Sciatic nerve (tissue), 2 donors: ENCODE results near the gene LBX1. TPM values are rescaled to one million over a fixed set of nuclear protein-coding genes. Genes with fewer than 3 reads are reported as not detected.

ENCODE experiments used
- ATAC-seq: fragments of 200-7000 bp; cut with Tn5 transposase; one replicate; pipeline ENCODE4 v1.9.1; 2020; ENCODE audit warnings: mild to moderate bottlenecking, moderate library complexity
- DNase-seq: peaks from one replicate; pipeline ENCODE4 v3.0.0-alpha.2; 2020; ENCODE audit warnings: low spot score
- intact Hi-C: fragments of 100-400 bp; cut with DNase I; formaldehyde crosslinking; loops from one replicate; pipeline ENCODE4 v1.14.2; 2022
- total RNA-seq: library from RNA; stranded (reverse); fragmentation: NEBNext Ultra II Directional; extraction: Animal tissue kit (Norgen Biotek cat#: 25700); gene quantifications from one replicate; pipeline ENCODE4 v1.2.1, GENCODE V29; 2021
- donor health status: DM: no; HTN: no; CAD: no.
- donor health status: DM: no; HTN: no; CAD: no.

Gene LBX1, protein sequence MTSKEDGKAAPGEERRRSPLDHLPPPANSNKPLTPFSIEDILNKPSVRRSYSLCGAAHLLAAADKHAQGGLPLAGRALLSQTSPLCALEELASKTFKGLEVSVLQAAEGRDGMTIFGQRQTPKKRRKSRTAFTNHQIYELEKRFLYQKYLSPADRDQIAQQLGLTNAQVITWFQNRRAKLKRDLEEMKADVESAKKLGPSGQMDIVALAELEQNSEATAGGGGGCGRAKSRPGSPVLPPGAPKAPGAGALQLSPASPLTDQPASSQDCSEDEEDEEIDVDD
- not detected for total RNA-seq

DNA sequence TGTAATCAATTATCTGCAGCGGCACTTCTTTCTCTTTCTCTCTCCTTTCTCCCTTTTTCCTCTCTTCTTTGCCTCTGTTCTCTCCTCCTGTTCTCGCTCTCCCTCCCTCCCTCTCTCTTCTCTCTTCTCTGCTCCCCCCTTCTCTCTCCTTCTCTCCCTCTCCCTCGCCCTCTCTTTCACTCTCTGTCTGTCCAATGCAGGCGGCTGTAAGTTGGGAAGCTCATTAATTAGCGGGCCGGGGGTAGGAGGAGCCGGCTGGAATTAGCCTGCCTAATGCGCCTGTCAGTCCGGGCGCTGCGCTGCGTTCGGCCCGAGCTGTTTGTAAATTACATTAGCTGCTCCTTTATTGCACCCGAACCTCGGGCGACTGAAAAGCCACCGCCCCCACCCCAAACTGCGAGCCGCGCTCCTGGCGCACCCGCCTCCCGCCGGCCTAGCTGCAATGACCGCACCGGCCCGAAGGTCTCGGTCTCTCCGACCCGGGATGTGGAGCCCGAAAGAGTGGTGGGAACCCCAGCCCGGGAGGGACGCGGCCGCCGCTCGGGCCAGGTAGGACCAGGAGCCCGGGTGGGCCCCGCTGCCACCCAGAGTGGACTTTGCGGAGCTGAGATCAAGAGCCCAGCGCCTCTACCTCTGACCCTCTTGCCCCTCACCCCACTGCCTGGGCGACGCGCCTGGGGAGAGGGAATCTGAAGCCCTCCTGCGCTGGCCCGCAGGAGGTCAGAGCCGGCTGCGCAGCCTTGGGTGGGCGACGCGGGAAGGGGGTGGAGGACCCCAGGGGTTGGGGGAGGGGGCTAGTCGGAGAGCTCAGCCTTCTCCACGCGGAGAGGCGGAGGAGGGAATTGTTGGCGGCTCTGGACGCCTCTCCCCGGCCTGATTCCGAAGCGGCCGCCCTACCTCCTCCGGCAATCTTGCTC lies at the start of gene LBX1:
Gene LBX1, minus strand, starts transcription at position 198 of the 917 bp plus-strand sequence. CDS start 648 bp downstream, outside the sequence.
- no peak for ATAC-seq
- intact Hi-C loops: no loop called here
- no peak for DNase-seq

DNA sequence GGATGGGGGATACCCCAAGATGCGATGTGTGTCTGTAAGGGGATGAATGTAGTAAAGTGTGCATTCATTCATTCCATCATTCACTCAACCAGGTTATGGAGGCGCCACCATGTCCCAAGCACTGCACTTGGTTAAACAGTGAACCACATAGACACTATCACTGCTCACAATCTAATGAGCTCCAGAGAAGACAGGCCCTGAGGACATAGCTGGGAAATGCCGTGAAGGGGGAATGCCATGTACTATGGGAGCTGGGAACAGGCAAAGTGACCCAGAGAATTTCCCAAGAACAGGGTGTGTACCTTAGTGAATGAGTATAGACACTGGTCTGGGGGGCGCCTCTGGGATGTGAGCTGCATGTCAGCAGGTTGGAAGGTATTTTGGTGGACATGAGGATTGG lies 44.5 kb upstream of the LBX1 start:
- DNase-seq (no peak), ATAC-seq (no peak)
- intact Hi-C loops: no loop called here

DNA sequence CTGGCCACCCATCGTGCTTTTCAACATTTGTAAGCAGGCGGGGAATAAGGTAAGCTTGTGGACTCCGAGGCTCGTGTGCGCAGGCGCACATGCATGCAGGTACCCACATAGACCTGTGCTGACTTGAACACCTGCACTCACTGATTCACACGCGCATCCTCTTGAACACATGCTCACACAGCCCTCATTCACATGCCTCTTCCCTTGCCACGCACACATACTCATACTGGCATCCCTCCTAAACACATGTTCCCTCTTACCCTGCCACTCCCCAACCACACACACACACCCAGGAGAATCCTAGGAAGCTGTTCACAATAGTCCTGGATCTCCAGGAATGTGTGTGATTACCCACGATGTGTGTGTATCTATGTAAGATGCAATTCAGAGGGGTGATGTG lies 44.1 kb upstream of the LBX1 start:
- DNase-seq: no peak
- intact Hi-C loops: no loop called here
- no peak for ATAC-seq

DNA sequence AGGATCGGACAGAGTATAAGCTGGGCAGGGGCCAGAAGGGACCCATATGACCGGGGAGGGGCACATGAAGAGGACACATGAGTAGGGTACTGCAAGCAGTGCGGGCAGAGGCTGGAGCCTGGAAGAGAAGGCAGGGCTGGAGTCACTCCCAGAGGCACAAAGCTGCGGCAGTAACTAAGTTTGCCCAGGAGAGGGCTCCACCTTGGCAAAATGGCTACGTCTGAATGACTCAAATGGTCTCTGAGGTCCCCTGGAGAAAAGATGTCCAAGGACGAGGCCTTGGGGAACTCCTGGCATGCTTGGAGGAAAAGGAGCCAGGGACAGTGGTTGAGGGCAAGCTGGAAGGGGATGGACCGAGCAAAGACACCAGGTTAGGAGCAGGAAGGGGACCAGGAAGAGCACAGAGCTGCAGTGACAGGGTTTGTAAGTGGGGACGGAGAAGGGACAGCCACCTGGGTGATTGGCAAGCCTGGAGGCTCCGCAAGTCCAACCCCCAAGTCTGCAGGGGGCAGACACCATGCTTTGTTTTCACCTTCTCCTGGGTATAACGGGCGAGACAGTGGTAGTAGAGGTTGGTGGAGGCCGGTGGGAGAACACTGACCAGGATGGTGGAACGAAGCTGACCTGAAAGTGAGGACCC lies 43.1 kb upstream of the LBX1 start:
- intact Hi-C loops: no loop called here
- DNase-seq (no peak), ATAC-seq (peak; percentile 65)

DNA sequence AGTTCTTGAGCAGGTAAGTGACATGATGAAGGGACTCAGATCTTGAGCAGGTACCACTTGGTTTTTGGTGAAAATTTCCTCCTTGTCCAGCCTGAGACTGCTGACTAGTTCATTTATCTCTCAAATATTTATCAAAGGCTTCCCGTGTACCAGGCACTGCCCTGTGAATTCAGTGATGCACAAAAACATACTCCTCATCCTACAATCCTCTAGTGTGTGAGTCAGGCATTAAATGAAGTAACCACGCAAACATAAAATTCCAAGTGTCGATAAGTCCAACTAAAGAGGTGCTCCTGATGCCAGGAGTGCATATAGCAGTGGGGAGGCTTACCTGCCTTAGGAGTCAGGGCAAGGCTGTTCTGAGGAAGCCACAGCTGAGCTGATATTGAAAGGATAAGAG lies 41.5 kb upstream of the LBX1 start:
- no peak for DNase-seq
- intact Hi-C loops: no loop called here
- ATAC-seq: no peak

DNA sequence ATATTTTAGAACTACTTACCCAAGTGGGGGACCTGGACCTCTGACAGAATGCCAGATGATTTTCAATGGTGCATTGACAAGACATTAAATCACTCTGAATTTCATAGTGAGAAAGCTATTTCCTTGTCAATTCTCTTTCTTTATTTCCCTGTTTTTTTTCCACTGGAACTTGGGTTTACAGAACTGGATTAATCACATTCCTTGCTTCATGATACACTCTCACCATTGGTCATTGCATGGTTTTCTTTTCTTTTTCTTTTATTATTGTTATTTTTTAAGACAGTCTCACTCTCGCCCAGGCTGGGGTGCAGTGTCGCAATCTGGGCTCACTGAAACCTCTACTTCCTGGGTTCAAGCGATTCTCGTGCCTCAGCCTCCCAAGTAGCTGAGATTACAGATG lies 38.5 kb upstream of the LBX1 start:
- intact Hi-C loops: no loop called here
- ATAC-seq: no peak

DNA sequence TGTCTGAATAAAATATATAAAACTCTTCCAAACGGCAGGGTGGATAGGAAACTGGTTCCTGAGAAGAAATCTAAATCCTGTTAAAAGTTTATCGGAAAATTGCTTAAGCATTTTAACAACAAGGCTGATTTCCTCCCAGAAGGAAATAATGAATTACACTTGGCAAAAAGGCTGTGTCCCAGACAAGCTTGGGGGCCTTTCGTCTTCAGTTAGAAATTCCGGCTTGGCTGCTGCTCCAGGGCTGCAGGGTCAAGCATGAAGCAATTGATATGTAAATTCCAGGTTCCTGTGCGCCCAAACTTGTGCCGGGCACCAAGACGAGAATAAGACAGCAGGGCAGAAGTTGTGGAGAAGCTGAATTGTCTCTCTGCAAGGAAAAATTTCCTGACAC lies 38.0 kb upstream of the LBX1 start:
- ATAC-seq (no peak), DNase-seq (no peak)
- intact Hi-C loops: no loop called here

More for the DNA sequence above, 38.5 kb upstream of the LBX1 start:
- DNase-seq: no peak

DNA sequence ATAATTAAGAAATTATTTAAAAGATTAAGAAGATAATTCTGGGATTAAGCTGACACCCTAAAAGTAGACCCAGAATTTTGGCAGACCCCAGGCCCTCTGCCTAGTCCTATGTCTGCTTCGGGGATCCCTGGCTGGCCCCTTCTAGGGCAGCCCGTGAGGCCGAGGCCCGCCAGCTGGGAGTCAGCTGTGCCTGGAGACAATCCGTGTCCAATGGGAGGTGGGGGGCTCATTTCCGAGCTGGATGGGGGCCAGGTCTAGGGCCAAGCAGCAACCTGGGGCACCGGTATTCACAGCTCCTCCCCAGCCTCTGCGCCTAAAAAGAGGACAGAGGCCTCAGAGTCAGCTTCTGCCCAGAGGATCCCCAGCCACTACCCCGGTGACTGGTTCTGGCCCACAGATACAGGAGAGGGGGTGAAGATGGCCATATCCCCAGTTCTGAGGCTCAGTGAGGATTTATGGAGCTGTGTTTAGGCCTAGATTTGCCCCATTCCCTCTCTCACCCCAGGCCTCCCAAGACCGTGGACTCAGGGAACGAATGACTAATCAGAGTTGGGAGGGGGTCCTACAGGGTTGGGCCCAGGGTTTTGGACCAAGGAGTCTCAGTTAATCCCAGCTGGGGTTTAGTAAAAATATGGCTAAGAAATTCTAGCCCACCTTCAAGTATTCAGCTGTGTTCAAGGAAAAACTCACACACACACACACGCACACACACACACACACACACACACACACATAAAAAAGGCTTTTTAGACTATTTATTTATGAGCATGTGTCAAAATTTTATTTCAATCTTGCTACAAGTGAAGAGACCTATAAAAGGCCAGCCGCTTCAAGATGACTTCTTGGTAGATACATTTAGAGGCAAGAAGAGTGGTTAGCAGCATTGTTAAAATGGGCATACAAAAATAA lies 37.4 kb upstream of the LBX1 start:
- ATAC-seq: no peak
- intact Hi-C loops: no loop called here
- no peak for DNase-seq

DNA sequence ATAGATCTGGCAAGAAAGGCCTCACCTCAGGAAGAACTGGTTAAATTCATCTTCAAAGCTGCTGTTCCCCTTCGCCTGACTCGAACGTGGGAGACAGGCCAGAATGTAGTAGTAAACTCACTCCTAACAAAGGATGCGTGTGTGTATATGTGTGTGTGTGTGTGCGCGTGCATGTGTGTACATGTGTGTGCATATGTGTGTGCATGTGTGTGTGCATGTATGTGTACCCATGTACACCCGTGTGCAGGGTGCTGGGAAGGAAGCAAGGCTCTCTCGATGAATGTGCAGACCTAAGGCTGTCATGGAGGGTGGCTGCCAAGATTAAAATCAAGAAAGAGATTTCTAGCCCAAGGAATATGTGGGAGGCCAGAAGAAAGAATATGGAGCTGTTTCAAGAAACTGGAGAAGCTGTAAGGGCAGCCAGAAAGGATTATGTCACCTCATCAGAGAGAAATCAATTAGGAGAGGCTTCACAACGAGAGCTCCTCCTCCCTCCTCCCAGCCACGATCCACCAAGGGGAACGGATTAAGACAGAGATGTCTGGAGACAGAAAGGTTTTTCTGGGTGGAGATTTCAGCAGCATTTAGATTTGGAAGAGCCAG lies 34.0 kb upstream of the LBX1 start:
- ATAC-seq: no peak
- DNase-seq: no peak
- intact Hi-C loops: no loop called here

DNA sequence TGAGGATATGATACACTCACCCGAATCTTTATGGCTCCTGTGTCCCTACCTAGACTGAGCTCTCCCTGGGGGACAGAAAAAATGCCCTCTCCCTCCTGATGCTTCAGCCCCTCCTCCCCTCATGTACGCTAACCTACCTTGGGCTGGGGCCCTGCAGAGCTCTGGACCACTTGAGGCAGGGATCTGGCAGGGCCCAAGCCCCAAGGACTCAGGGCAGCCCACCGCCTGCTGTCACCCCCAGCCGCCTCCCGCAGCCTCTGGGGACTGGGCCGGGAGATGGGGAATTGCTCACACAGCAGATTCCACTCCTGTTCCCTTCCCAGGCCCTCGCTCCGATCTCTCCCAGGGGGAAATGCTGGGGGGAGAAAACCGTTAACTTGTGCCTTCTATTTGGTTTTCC lies 32.9 kb upstream of the LBX1 start:
- DNase-seq (no peak), ATAC-seq (no peak)
- intact Hi-C loops: no loop called here

DNA sequence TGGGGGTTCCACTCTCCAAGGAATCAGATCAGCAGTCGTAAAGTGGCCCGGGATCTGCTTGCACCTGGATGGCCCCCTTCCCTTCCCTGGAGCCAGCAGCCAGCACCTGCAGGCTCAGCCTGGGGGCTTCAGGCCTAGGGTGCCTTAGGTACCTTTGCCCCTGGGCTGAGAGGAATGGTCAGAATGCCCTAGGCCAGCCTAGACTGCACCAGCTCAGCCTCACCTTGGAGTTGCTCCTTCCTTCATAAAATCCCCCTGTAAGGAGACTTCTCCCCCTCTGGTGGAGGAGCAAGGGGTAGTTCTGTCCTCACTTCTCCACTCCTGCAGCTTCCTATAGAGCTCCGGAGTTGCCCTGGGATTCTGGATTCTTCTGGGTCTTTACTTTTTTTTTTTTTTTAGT lies 32.4 kb upstream of the LBX1 start:
- ATAC-seq (no peak), DNase-seq (no peak)
- intact Hi-C loops: no loop called here

DNA sequence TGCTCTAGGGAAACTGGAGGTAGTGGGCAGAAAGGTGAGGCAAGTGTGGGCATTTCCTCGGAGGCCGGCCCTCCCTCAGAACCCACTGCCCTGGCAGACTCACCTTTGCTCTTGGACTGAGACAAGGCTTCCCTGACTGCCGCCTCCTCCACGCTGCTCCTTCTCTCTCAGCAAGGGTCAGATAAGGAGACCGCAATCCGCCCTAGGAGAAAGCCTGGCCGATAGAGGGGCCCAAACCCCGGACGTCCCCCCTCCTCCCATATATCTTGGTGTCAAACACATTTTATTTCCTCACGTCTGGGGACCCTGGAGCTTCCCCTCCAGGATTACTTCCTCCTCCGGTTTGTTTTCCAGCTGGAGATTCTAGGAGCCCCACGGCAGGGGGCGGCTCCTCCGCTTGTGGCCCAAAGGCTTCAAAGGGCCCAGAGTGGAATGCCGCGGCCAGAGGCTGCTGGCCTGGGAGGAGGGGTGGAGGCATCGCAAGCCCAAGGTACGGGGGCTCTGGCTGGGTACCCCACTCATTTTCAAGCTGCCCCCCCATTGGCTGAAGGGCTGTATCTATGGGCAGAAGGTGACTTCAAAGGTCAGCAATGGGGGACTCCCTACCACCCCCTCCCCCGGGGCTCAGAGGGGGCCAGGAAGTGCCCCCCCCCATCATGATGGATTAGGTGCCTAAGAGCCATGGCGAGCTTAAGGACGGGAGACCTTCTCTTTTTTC lies 31.7 kb upstream of the LBX1 start:
- no peak for DNase-seq
- no peak for ATAC-seq
- intact Hi-C loops: no loop called here

DNA sequence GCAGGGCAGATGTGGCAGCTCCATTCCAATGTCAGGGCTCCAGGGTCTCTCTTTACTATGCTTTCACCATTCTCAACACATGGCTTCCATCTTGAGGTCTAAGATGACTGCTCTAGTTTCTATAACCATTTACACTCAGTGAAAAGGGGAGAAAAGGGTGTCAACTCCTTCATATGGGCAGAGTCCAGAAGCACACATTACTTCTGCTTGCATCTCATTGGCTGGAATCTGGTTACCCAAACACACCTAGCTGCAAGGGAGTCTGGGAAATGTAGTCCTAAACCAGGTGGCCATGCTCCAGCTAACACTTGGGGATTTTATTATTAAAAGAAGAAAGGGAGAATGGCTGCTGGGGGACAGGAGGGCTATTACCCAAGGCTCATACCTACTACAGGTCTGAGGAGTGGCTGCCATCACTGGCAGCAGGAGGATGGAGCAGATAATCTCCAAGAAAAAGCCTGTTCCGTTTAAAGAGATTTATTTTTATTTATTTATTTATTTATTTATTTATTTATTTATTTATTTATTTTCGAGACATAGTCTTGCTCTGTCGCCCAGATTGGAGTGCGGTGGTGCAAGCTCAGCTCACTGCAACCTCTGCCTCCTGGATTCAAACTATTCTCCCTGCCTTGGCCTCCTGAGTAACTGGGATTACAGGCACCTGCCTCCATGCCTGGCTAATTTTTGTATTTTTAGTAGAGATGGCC lies 29.1 kb upstream of the LBX1 start:
- ATAC-seq: no peak
- intact Hi-C loops: no loop called here
- no peak for DNase-seq

DNA sequence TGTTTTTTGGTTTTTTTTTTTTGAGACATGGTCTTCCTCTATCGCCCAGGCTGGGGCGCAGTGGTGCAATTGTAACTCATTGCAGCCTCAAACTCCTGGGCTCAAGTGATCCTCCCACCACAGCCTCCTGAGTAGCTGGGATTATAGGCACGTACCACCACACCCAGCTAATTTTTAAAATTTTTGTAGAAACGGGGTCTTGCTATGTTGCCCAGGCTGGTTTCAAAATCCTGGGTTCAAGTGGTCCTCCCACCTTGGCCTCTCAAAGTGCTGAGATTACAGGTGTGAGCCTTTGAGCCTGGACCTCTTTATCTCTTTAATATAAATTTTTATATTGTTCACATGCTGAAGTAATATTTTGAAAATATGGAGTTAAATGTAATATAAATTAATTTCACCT lies 28.2 kb upstream of the LBX1 start:
- intact Hi-C loops: no loop called here
- DNase-seq: no peak
- no peak for ATAC-seq

DNA sequence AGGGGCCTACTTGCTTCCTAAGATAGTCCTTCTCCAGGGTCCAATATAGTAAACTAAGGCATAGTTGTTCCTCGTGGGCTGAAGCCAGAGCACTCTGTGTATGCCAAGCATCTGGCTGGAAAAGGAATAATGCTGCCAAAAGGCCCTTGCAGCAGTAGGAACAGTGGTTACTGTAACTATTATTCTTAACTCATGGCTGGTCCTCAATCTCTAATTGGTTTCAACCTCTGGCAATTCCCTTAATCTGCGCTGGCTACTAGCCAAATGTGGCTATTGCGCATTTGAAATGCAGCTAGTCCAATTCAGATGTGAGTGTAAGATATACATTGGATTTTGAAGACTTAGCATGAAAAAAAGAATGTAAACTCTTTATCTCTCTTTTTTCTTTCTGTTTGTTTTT lies 27.8 kb upstream of the LBX1 start:
- ATAC-seq (no peak), DNase-seq (no peak)
- intact Hi-C loops: no loop called here

DNA sequence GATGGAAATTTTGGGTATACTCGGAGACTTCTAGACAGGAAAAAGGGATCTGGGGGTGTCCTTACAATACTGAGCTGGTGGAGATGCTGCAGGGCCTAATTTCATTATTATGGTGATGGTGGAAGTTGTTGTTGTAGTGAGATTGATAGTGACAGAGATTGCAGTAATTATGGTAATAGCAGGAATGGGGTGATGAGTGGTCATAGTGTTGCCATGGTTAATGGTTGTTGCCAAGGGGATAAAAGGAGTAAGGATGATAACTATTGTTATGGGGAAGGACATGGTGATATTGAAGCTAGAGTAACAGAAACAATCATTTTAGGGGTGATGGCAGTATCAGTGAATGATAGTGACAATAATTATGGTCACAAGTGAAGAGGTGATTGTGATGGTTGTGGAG lies 27.1 kb upstream of the LBX1 start:
- DNase-seq (no peak), ATAC-seq (no peak)
- intact Hi-C loops: no loop called here

DNA sequence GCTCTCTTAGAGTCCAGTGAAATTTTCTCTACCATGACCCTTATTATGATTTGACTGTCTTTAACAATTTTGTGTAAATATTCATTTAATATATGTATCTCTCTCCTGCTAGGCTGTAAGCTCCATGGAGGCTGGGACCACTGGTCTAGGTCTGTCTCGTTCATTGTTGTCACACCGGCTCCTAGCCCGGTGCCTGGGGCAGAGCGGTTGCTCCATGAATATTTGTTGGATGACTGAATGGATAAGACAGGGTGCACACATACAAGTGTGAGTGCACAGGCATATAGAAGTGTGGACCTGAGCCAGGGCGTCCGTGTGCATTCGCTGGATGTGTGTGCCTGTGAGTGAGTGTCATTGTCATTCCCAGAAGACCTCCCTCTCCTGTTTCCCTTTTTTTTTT lies 20.9 kb upstream of the LBX1 start:
- intact Hi-C loops: no loop called here
- DNase-seq (no peak), ATAC-seq (no peak)

DNA sequence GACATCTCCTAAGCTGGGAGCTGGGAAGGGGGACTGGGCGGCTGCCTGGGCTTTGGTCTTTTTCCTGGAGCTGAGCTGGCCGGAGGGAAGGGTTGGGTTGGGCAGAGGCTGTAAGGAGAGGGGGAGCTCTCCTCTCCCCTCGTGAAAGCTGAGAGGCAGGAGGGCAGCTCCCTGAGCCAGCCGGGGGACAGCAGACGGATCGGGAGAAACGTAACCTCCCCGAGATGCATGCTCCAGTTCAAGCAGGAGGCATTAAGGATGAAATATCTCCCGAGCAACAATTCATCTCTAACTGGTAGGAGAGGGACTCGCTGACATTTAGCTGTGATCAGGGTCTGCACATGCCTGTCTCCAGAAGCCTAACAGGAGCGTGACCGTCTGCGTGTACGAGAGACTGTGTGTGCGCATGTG lies 19.9 kb upstream of the LBX1 start:
- no peak for DNase-seq
- intact Hi-C loops: no loop called here
- ATAC-seq: no peak
